ENCODE measurements around the gene RPL39L.
"Not testable (repeated sequence)": the region's sequence is repeated elsewhere in the genome, so short reads cannot be mapped to it uniquely, and the experiment has no call there.

The RPL39L gene

GRCh38 chr3:187139126-187139894 lies at the start of gene RPL39L:
Gene RPL39L (minus strand): TSS chr3:187139496. CDS start chr3:187121300, 18,196 bp downstream.
- DNase-seq: peak; percentile 94

- DNase-seq: peak; percentile 53
Observed at GRCh38 chr3:187188931-187189330, 49.6 kb upstream of the RPL39L start.

- DNase-seq: peak; percentile 57
Observed at GRCh38 chr3:187186801-187187421, 47.6 kb upstream of the RPL39L start.

- no peak for DNase-seq
Observed at GRCh38 chr3:187186375-187186774, 47.1 kb upstream of the RPL39L start.

GRCh38 chr3:187185759-187186158 lies 46.5 kb upstream of the RPL39L start:
- DNase-seq: no peak

GRCh38 chr3:187183903-187184302 lies 44.6 kb upstream of the RPL39L start:
- no peak for DNase-seq

- DNase-seq: peak; percentile 18
Observed at GRCh38 chr3:187183210-187183862, 44.0 kb upstream of the RPL39L start.

GRCh38 chr3:187181454-187182170 lies 42.3 kb upstream of the RPL39L start:
- no peak for DNase-seq

GRCh38 chr3:187172929-187173328 lies 33.6 kb upstream of the RPL39L start:
- DNase-seq: no peak

- not testable (repeated sequence) for DNase-seq
Observed at GRCh38 chr3:187170911-187171310, 31.6 kb upstream of the RPL39L start.

- DNase-seq: no peak
Observed at GRCh38 chr3:187169231-187169960, 30.1 kb upstream of the RPL39L start.

- DNase-seq: no peak
Observed at GRCh38 chr3:187167777-187168176, 28.5 kb upstream of the RPL39L start.

- DNase-seq: no peak
Observed at GRCh38 chr3:187166750-187167149, 27.5 kb upstream of the RPL39L start.

- peak; percentile 83 for DNase-seq
Observed at GRCh38 chr3:187165144-187165543, 25.8 kb upstream of the RPL39L start.

GRCh38 chr3:187162265-187162953 lies 23.1 kb upstream of the RPL39L start:
- no peak for DNase-seq

- DNase-seq: no peak
Observed at GRCh38 chr3:187161556-187161955, 22.3 kb upstream of the RPL39L start.

- peak; percentile 68 for DNase-seq
Observed at GRCh38 chr3:187150599-187150998, 11.3 kb upstream of the RPL39L start.

GRCh38 chr3:187150186-187150585 lies 10.9 kb upstream of the RPL39L start:
- no peak for DNase-seq

- DNase-seq: no peak
Observed at GRCh38 chr3:187146389-187146788, 7.1 kb upstream of the RPL39L start.

- DNase-seq: no peak
Observed at GRCh38 chr3:187145149-187145895, 6.0 kb upstream of the RPL39L start.

- no peak for DNase-seq
Observed at GRCh38 chr3:187139895-187140253, 578 bp upstream of the RPL39L start.
